ENCODE results near the gene NDST3.

Gene NDST3

GRCh38 chr4:118034053-118034785 is at the start of gene NDST3:
NDST3 (plus strand) TSS chr4:118034486; CDS start chr4:118053911, 19,425 bp downstream.
- peak; percentile 34 for DNase-seq

GRCh38 chr4:117986321-117986720 is 48.0 kb upstream of the NDST3 start:
- DNase-seq: no peak

DNA sequence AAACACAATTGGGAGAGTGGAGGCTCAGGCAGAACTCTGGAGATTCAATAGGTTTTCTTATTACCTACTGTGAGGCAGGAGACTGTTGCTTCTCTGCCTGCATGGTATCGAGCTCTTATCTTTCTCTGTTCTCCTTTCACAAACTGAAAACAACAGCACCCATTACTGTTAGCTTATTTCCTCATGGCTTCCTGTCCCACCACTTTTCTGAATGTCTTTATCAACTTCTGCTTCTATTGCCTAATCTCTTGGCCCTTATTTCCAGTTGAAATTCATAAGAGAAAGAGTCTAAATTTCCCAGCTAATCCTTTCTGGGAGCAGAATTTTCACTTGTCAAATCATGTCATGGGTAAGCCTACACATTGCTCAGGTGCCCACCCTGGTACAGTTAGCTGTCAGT is 46.8 kb upstream of the NDST3 start:
- no peak for DNase-seq

DNA sequence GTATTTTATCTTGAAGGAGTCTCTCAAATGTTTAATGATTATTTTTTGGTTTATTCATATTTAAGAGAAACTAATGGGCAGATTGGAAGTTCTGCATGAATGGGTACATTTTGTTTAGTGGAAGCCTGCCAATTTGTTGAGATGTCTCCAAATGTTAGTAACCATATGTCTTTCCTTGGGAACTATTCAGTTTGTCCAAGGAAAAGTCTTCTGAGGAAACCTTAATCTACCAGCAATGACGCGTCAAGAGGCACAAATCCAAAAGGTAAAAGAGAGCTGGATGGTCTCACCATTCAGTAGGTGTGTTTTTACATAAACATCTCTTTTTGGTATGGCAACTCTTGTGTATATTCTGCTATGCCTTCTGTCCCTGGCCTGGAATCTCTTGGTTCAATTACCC is 37.4 kb upstream of the NDST3 start:
- DNase-seq: no peak

DNA sequence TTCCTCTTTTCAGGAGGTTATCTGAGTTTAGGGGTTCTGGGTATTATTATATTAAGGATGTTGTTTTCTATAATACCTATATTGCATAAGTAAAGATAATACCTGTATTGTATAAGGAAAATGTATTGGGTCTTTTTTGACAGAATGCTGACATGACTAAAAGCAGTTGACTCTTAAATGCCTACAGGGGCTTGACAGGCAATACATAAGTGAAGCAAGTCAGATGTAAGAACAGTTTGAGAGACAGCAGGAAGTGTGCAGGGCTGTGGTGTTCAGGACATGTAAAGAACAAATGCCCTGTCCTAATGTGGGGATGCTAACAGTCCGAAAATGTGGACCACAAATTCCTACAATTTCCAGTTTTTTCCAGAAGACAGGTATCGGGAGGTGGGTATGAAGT is 30.2 kb upstream of the NDST3 start:
- DNase-seq: no peak

DNA sequence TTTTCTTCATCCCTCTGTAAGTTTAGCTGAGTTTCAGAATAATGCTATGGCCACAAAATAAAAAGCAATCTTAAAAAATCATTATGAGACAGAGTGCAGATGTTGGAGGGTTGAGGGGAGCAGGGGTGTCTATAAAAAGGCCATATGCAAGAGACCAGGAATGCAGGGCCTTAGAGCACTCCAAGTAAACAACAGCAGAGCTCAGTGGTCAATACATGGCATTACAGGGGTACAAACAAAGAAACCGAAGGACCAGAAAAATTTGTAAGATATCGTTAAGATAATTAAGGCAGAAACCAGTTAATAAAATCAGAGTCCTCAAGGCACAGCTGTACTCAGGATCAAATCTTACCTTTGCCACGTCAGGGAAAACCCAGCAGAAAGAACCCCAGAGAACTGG is 28.4 kb upstream of the NDST3 start:
- no peak for DNase-seq

DNA sequence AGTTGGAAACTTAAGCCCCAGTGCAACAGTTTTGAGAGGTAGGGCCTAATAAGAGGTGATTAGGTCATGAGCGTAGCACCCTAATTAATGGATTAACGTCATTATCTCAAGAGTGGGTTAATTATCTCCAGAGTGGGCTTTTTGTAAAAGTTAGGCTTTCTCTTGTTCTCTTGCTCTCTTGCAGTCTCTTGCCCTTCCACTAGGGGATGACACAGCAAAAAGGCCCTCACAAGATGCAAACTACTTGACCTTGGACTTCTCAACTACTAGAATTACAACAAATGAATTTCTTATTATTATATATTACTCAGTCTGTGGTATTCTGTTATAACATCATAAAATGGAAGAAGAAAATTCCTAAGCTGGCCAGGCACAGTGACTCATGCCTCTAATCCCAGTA is 22.1 kb upstream of the NDST3 start:
- no peak for DNase-seq

DNA sequence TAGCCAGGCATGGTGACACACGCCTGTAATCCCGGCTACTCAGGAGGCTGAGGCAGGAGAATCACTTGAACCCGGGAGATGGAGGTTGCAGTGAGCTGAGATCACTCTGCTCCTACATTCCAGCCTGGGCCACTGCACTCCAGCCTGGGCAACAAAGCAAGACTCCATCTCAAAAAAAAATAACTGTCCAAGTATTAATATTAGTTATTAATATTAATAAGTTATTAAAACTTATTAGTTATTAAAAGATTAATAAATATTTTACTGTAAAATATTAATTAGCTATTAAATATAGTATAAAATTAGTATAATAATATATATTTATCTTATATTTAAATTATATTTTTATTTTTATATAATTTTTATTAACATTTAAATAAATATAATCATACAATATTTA is 19.5 kb upstream of the NDST3 start:
- no peak for DNase-seq

- DNase-seq: no peak
Observed at GRCh38 chr4:118018381-118019145, 15.7 kb upstream of the NDST3 start.

GRCh38 chr4:118026806-118027205 is 7.5 kb upstream of the NDST3 start:
- DNase-seq: no peak

GRCh38 chr4:118029224-118029623 is 5.1 kb upstream of the NDST3 start:
- DNase-seq: no peak

DNA sequence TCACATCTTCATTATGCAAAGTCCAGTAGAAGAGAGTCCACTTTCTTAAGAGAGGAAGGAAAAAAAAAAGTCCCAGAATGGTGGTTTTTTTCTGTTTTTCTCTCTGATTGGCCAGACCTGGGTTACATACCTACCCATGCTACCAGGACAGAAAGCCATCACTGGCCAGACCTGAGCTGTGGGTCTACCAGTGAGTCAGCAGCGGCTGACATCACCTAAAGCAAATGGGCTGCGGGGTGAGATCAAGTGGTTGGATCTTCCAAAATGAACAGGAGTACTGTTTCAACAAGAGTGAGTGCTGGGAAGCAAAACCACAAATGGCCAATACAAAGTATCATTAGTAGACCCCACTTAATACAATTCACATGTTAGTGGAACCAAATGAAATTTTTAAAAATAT is 1.6 kb upstream of the NDST3 start:
- DNase-seq: no peak

DNA sequence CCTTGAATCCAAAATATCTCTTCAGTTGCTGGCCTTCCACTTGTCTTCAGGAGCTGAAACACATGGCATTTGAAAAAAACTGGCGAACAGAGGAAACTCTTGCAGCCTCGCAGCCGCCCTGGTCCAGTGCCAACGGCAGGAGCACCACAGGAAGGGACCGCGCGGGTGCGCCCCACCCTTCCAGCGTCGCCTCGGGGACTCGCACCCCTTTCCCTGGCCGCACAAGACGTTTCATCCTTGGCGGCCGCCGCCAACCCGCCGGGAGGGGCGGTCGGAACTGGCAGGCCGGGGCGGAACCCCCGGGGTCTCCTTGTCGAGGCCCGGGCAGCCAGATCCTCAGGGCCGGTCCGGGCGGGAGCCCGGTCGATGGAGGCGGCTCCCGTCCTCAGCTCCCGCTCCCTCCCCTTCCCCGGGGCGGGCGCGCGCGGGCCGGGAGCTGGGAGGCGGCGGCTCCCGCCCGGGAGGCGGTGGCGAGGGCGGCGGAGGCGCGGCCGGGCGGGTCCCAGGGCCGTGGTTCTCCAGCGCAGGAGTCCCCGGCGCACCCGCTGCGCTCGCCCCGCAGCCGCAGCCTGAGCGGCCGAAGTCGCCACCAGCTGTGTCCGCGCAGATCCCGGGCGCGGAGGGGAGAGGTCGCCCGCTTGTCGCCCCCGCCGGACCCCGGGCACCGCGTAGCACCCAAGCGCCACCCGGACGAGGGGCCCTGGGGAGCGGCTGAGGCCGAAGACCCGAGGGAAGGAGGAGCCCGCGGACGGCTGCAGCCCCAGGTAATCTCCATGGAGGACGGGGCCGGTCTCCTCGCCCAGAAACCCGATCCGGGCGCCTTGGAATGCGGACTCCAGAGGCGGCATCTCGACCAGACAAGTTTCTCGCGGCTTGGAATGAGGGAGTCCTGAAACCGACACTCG is 886 bp upstream of the NDST3 start:
- DNase-seq: peak; percentile 13

DNA sequence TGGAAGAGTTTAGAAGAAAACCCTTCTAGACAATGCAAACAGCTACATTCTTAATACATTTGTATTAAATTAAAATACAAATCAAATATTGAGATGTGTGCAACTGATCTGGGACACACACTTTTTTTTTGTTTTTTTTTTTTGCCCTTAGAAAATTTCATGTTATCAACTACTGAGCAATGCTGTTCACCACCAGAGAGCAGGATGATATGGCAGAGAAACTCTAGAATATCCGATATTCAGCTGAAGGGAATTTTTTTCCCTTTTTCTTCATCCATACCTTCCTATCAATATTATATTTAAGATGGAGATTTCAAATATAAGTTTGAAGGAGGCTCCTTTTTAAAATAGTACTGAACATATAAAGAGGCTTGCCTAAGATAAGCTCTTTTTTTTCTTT is 1.0 kb downstream of the NDST3 start:
- no peak for DNase-seq

DNA sequence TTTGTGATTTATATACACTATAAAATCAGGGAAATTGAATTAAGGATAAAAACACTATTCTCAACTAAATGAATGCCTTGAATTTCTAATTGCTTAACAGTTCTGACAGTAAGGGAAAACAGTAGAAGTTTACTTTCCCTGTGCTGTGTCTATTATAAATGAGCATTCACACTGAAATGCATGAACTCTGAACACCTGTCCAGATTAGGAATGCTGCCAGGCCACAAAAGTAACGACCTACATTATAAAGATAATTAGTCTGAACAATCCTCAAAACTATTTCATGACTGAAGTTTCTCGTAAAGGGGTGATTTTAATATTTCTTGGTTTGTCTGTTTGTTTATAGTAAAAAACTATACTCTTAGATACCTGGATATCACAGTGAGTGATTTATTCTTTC is 2.0 kb downstream of the NDST3 start:
- no peak for DNase-seq

DNA sequence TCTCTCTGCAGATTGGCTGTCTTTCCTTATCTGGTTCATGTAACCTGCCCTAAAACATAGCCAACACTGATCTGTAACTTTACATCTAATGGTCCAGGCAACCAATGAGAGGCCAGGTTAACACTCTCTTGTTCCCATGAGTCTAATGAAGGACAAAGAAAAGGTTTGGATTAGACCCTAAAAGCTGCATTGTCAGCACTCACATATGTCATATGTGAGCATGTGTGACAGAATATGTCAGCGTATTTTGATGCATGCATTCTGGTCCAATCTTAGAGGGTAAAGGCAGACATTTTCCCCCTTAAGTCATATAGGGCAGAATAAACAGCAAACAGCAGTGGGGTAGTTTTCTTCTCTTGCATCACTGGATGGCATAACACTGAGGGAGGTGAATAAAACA is 3.7 kb downstream of the NDST3 start:
- DNase-seq: no peak

DNA sequence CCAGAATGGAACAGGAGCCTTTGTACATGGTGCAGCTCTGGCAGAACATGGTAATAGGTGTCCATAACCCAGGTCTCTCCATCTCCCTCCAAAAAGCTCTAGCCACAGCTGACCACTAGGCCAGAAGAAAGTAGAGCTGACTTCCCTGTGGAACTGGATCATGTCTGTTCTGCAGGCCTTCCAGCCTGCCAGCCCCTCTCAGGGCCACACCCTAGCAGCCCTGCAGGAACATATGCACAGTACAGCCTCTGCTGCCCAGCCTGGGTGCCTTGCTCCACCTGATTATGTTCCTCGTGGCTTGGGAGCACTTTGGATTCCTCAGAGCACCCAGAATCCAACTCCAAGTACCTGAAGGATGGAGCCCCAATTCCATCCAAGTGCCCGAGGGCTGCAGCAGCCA is 12.0 kb downstream of the NDST3 start:
- DNase-seq: no peak

GRCh38 chr4:118047043-118047442 is 12.8 kb downstream of the NDST3 start:
- DNase-seq: no peak

- DNase-seq: no peak
Observed at GRCh38 chr4:118058955-118059354, 24.7 kb downstream of the NDST3 start.

- no peak for DNase-seq
Observed at GRCh38 chr4:118059397-118059796, 25.1 kb downstream of the NDST3 start.

DNA sequence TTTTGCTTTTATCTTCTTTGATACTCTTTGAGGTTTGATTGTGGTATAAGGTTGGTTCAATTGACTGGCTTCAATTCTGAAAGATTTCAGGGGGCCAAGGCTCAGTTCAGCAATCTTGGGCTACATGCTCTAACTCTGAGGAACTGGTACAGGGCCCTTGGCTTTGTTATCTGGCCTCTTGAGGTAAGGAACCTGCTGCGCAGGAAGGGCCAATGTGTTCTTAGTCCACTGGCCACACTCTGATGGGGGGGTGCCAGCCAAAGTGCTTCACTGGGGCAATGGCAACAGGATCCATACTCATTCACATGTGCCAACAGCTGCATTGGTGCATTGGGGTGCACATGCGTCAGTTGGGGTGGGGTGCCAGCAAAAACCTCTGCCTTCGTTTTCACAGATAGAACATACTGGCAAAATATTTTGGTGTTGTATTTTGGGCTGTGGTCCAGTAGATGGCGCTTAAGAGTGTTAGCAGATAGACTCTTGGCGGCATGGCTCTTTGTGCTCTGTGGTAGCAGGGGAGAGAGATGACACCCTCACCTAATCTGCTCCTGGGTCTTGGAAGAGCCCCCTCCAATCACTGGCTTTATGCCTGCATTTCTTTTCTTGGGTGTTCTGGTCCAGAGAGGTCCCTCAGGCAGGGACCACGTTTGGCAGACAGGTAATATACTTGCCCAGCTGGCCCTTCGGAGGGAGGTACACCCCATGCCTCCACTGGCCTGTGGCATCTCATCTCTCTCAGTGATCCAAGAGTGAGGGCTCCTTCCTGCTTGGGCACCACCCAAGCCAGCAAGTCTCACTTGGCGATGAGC is 42.9 kb downstream of the NDST3 start:
- DNase-seq: no peak

- no peak for DNase-seq
Observed at GRCh38 chr4:118077767-118078105, 43.5 kb downstream of the NDST3 start.

DNA sequence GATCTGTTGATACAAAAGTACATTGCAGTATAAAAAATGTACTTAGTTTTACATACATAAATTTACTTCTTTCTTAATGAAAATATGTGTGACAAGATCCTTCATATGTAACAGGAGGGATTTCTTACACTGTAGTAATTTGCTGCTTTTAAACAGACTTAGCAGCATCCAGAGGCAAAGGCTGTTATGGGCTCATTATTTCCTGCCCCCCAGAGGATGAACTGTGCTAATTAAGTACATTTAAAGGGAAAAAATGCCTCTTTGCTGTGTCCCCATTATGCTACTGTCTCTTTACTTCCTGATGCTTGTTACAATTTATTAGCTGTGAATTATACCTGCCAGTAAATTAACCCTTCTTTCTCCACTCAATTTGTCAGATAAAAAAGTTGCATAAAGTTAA is 47.1 kb downstream of the NDST3 start:
- DNase-seq: no peak
